Activated CD4-positive, alpha-beta memory T cell treated with anti-CD3 and anti-CD28 coated beads, Interleukin-2, amount 10 ng/mL, durations not matched to agents 7 days and 5 days (primary cell): Measurements from ENCODE around the gene NHEJ1. TPM values are rescaled to one million over a fixed set of nuclear protein-coding genes. Genes with fewer than 3 reads are reported as not detected.

Experiments
- CTCF ChIA-PET: fragments of 350-600 bp; sonication (Branson Sonifier 250); formaldehyde crosslinking; loops from one replicate; lab custom pipeline; 2021; ENCODE audit warnings: antibody characterized with exemption, inconsistent platforms; lab: Charles Lee
- POLR2A ChIA-PET: fragments of 350-600 bp; sonication (Branson Sonifier 250); formaldehyde crosslinking; loops from one replicate; lab custom pipeline; 2021; ENCODE audit warnings: antibody characterized with exemption; lab: Charles Lee
- DNase-seq: peaks from one replicate; pipeline ENCODE4 v3.0.0-alpha.2; 2020
- H3K27ac Mint-ChIP-seq: one replicate; pipeline ENCODE4 v1.8.0; 2021; ENCODE audit warnings: mild to moderate bottlenecking, mixed read lengths
- H3K27me3 Mint-ChIP-seq: one replicate; pipeline ENCODE4 v1.8.0; 2021; ENCODE audit warnings: mixed read lengths
- H3K36me3 Mint-ChIP-seq: one replicate; pipeline ENCODE4 v1.8.0; 2021; ENCODE audit warnings: low read depth, mixed read lengths
- H3K4me1 Mint-ChIP-seq: one replicate; pipeline ENCODE4 v1.8.0; 2021; ENCODE audit warnings: mixed read lengths
- H3K4me3 Mint-ChIP-seq: one replicate; pipeline ENCODE4 v1.8.0; 2021; ENCODE audit warnings: mild to moderate bottlenecking, mixed read lengths
- H3K9me3 Mint-ChIP-seq: one replicate; pipeline ENCODE4 v1.8.0; 2021; ENCODE audit warnings: mixed read lengths
- total RNA-seq, 2 experiments: library from RNA; stranded (reverse); gene quantifications; one replicate each; pipeline ENCODE4 v1.2.3, GENCODE V29; 2021

The NHEJ1 gene
- total RNA-seq, 2 experiments from 2014 or later: 12.0 to 12.2 TPM

GRCh38 chr2:219025637-219026585 is 134.7 kb downstream of the NHEJ1 start:
- no peaks in the 10 kb centered on the region for H3K36me3 Mint-ChIP-seq
- no peak overlapping the region for H3K4me3 Mint-ChIP-seq
- no peaks in the 10 kb centered on the region for H3K9me3 Mint-ChIP-seq
- no peaks in the 10 kb centered on the region for H3K4me1 Mint-ChIP-seq
- POLR2A ChIA-PET: no interaction called here
- no peak overlapping the region for H3K27ac Mint-ChIP-seq
- CTCF ChIA-PET: interaction anchor here (1.2 to 2.5 kb wide), 3 partner anchors 31 to 129 kb away, joined by 3 to 7 read pairs (median 4); no protein-coding TSS in a partner anchor
- no peaks in the 10 kb centered on the region for H3K27me3 Mint-ChIP-seq
- no peak for DNase-seq

Other genes with a start within 250 kb of the NHEJ1 start
- not detected for gene CDK5R2, start 201.1 kb downstream of the NHEJ1 start, total RNA-seq
- not detected for gene FEV, start 175.6 kb downstream of the NHEJ1 start, total RNA-seq
- gene CRYBA2, start 167.4 kb downstream of the NHEJ1 start, total RNA-seq: not detected
- not detected for gene CFAP65, start 119.3 kb downstream of the NHEJ1 start, total RNA-seq
- not detected for gene IHH, start 99.9 kb downstream of the NHEJ1 start, total RNA-seq
- 1 to 10 TPM; 2.3 TPM for gene SLC23A3, start 9.2 kb upstream of the NHEJ1 start, total RNA-seq
- 10 to 100 TPM; 68.7 to 72.9 TPM for gene CNPPD1, start 16.1 kb upstream of the NHEJ1 start, total RNA-seq
- gene RETREG2, start 17.5 kb upstream of the NHEJ1 start, total RNA-seq: 100 to 1,000 TPM; 107 to 113 TPM
- 10 to 100 TPM; 51.4 to 56.7 TPM for gene ZFAND2B, start 46.0 kb upstream of the NHEJ1 start, total RNA-seq
- gene ABCB6, start 58.1 kb upstream of the NHEJ1 start, total RNA-seq: 10 to 100 TPM; 15.2 to 17.9 TPM
- gene ATG9A, start 68.8 kb upstream of the NHEJ1 start, total RNA-seq: 10 to 100 TPM; 58.9 to 60.7 TPM
- gene ANKZF1, start 69.0 kb upstream of the NHEJ1 start, total RNA-seq: 100 to 1,000 TPM; 121 to 122 TPM
- 1 to 10 TPM; 6.2 to 7.3 TPM for gene GLB1L, start 84.6 kb upstream of the NHEJ1 start, total RNA-seq
- 10 to 100 TPM; 41.6 to 42.3 TPM for gene STK16, start 84.7 kb upstream of the NHEJ1 start, total RNA-seq
- gene TUBA4B, start 92.4 kb upstream of the NHEJ1 start, total RNA-seq: not detected
- gene TUBA4A, start 93.1 kb upstream of the NHEJ1 start, total RNA-seq: 100 to 1,000 TPM; 313 to 344 TPM
- gene DNAJB2, start 118.6 kb upstream of the NHEJ1 start, total RNA-seq: 10 to 100 TPM; 57.0 to 59.7 TPM
- gene PTPRN, start 148.6 kb upstream of the NHEJ1 start, total RNA-seq: under 1 TPM; 0.28 to 0.33 TPM
- not detected for gene RESP18, start 171.9 kb upstream of the NHEJ1 start, total RNA-seq
- gene DNPEP, start 227.1 kb upstream of the NHEJ1 start, total RNA-seq: 10 to 100 TPM; 40.1 to 44.4 TPM